Sigmoid colon (tissue), 7 donors: ENCODE results near the gene HNRNPK. TPM values are rescaled to one million over a fixed set of nuclear protein-coding genes. Genes with fewer than 3 reads are reported as not detected.
A peak's percentile ranks its signal among the peaks of the same experiment; 100 is the strongest.

ENCODE experiments used
- DNase-seq: peaks from one replicate; pipeline ENCODE4 v3.0.0-alpha.2; 2019
- H3K27ac ChIP-seq, 4 donors: fragments of 200-600 bp; sonication (generic); one replicate each; pipeline ENCODE4 v1.5.1; 2016 to 2019; ENCODE audit warnings: mild to moderate bottlenecking in 1 of 4
- H3K27me3 ChIP-seq, 3 donors: fragments of 200-600 bp; sonication (generic); one replicate each; pipeline ENCODE4 v1.5.1; 2019; ENCODE audit warnings: mild to moderate bottlenecking in 1 of 3
- H3K36me3 ChIP-seq, 4 donors: fragments of 200-600 bp; sonication (generic); one replicate each; pipeline ENCODE4 v1.5.1; 2016 to 2019
- H3K4me1 ChIP-seq, 4 donors: fragments of 200-600 bp; sonication (generic); one replicate each; pipeline ENCODE4 v1.5.1; 2017 to 2019
- H3K4me3 ChIP-seq, 4 donors: fragments of 200-600 bp; sonication (generic); one replicate each; pipeline ENCODE4 v1.5.1; 2017 to 2019; ENCODE audit warnings: mild to moderate bottlenecking in 2 of 4, moderate library complexity in 1 of 4
- H3K9me3 ChIP-seq, 4 donors: fragments of 200-600 bp in 3 of 4; sonication (generic) in 3 of 4; one replicate each; pipeline versions ENCODE4 v1.5.1 to v1.6.1; 2013 to 2019
- CTCF ChIP-seq, 4 experiments: fragments of 450-650 bp in 3 of 4; fragments of 200-600 bp in 1 of 4; IDR thresholded peaks; one replicate each; pipeline ENCODE4 v1.5.1; 2016 to 2019; ENCODE audit warnings: antibody characterized with exemption in 4 of 4, mild to moderate bottlenecking in 3 of 4, moderate library complexity in 2 of 4
- EP300 ChIP-seq, 4 donors: sonication (generic); formaldehyde crosslinking; IDR thresholded peaks; one replicate each; pipeline ENCODE4 v1.6.1; 2017; ENCODE audit warnings: antibody characterized with exemption in 4 of 4
- POLR2A ChIP-seq, 2 donors: fragments of 450-650 bp; IDR thresholded peaks; one replicate each; pipeline ENCODE4 v1.6.1; 2016; ENCODE audit warnings: antibody characterized with exemption in 2 of 2, mild to moderate bottlenecking in 2 of 2, moderate library complexity in 2 of 2
- POLR2AphosphoS5 ChIP-seq, 4 donors: sonication (generic); formaldehyde crosslinking; IDR thresholded peaks; one replicate each; pipeline ENCODE4 v1.6.1; 2017; ENCODE audit warnings: antibody characterized with exemption in 4 of 4
- WGBS, 2 donors: extraction: QIAGEN DNeasy Blood & Tissue Kit; methylation state at CpG; one replicate each; pipeline ENCODE4 v1.1.7; 2013; 5-methylcytosine and 5-hydroxymethylcytosine counted together
- intact Hi-C: fragments of 100-400 bp; cut with DNase I; formaldehyde crosslinking; loops from one replicate; pipeline ENCODE4 v1.15.1; 2023
- polyA plus RNA-seq, 3 donors: library from polyadenylated mRNA; stranded (reverse); fragments of 200-250 nt; gene quantifications; one replicate each; pipeline ENCODE4 v1.2.3, GENCODE V29; 2013
- total RNA-seq, 4 donors: library from RNA; depleted of rRNA; stranded (reverse); fragments of >200 nt; gene quantifications; one replicate each; pipeline ENCODE4 v1.1.0, GENCODE V29; 2016
- donor health status: healthy with polysubstance abuse.
- donor health status: Bipolar disorder and iron deficiency.
- donor health status: healthy.

The HNRNPK gene
- total and polyA plus RNA-seq, 7 donors = 237 to 448 (median 364) TPM

- Histone ChIP-seq H3K36me3 (peaks cover 13 to 65% (median 47%) of the 10 kb centered on the region in 4 donors), H3K4me1 (no peaks in the 10 kb centered on the region), H3K27ac (no peak overlapping the region), H3K4me3 (no peak overlapping the region), H3K9me3 (no peaks in the 10 kb centered on the region), H3K27me3 (no peaks in the 10 kb centered on the region)
- WGBS, 2 donors = 84 to 86% methylated on average over 1 of the region's 1 CpG
- DNase-seq = no peak
- intact Hi-C loops = no loop called here
- no peak for TF ChIP-seq EP300 (IDR thresholded peaks at IDR 0.05)
- no peak for TF ChIP-seq CTCF (IDR thresholded peaks at IDR 0.05)
- no peak for TF ChIP-seq POLR2AphosphoS5 (IDR thresholded peaks at IDR 0.05)
- TF ChIP-seq POLR2A (IDR thresholded peaks at IDR 0.05) = no peak
These were observed 12.9 kb downstream of the HNRNPK start for GRCh38 chr9:83967073-83967472.

GRCh38 chr9:83966209-83966582, 13.8 kb downstream of the HNRNPK start:
- 93 to 94% methylated on average over 8 of the region's 8 CpGs for WGBS, 2 donors
- intact Hi-C loops = no loop called here
- Histone ChIP-seq H3K36me3 (peaks cover 6 to 57% (median 38%) of the 10 kb centered on the region in 4 donors), H3K4me3 (no peak overlapping the region), H3K9me3 (no peaks in the 10 kb centered on the region), H3K4me1 (no peaks in the 10 kb centered on the region), H3K27ac (no peak overlapping the region), H3K27me3 (no peaks in the 10 kb centered on the region)
- DNase-seq = no peak
- no peak for TF ChIP-seq POLR2AphosphoS5 (IDR thresholded peaks at IDR 0.05)
- no peak for TF ChIP-seq EP300 (IDR thresholded peaks at IDR 0.05)
- no peak for TF ChIP-seq POLR2A (IDR thresholded peaks at IDR 0.05)
- no peak for TF ChIP-seq CTCF (IDR thresholded peaks at IDR 0.05)

- no peaks in the 10 kb centered on the region for H3K9me3 ChIP-seq
- intact Hi-C loops = no loop called here
- no peak for DNase-seq
- H3K27ac ChIP-seq = no peak overlapping the region
- no peaks in the 10 kb centered on the region for H3K4me1 ChIP-seq
- 74 to 78% methylated on average over 11 of the region's 11 CpGs for WGBS, 2 donors
- peaks cover 6 to 50% (median 32%) of the 10 kb centered on the region in 4 donors for H3K36me3 ChIP-seq
- H3K27me3 ChIP-seq = no peaks in the 10 kb centered on the region
- TF ChIP-seq POLR2AphosphoS5 (IDR thresholded peaks at IDR 0.05) (peak in 2 of 4 donors; percentile 5 to 20), POLR2A (IDR thresholded peaks at IDR 0.05) (no peak)
- H3K4me3 ChIP-seq = no peak overlapping the region
These were observed 14.4 kb downstream of the HNRNPK start for GRCh38 chr9:83965350-83966208.

GRCh38 chr9:83964973-83965349, 15.1 kb downstream of the HNRNPK start:
- intact Hi-C loops = no loop called here
- H3K4me1 ChIP-seq = no peaks in the 10 kb centered on the region
- WGBS, 2 donors = 28 to 72% methylated on average over 2 of the region's 2 CpGs
- no peak for TF ChIP-seq POLR2AphosphoS5 (IDR thresholded peaks at IDR 0.05)
- no peak for TF ChIP-seq POLR2A (IDR thresholded peaks at IDR 0.05)
- TF ChIP-seq CTCF (IDR thresholded peaks at IDR 0.05) = no peak
- TF ChIP-seq EP300 (IDR thresholded peaks at IDR 0.05) = no peak
- no peak for DNase-seq
- no peaks in the 10 kb centered on the region for H3K9me3 ChIP-seq
- H3K27ac ChIP-seq = no peak overlapping the region
- peaks cover 6 to 44% (median 27%) of the 10 kb centered on the region in 4 donors for H3K36me3 ChIP-seq
- H3K4me3 ChIP-seq = no peak overlapping the region
- no peaks in the 10 kb centered on the region for H3K27me3 ChIP-seq

- 10 to 69% methylated on average over 3 of the region's 3 CpGs for WGBS, 2 donors
- TF ChIP-seq EP300 (IDR thresholded peaks at IDR 0.05) (no peak), POLR2A (IDR thresholded peaks at IDR 0.05) (no peak), CTCF (IDR thresholded peaks at IDR 0.05) (no peak), POLR2AphosphoS5 (IDR thresholded peaks at IDR 0.05) (peak in 1 of 4 donors; percentile 16)
- Histone ChIP-seq H3K27ac (no peak overlapping the region), H3K4me3 (no peak overlapping the region), H3K4me1 (peaks cover 0 to 11% (median 3%) of the 10 kb centered on the region in 4 donors), H3K9me3 (no peaks in the 10 kb centered on the region), H3K27me3 (no peaks in the 10 kb centered on the region), H3K36me3 (peaks cover 0 to 16% (median 5%) of the 10 kb centered on the region in 4 donors)
- no peak for DNase-seq
- intact Hi-C loops = no loop called here
These were observed 17.9 kb downstream of the HNRNPK start for GRCh38 chr9:83962165-83962564.
